ENCODE results near the gene ZNF467. TPM values are rescaled to one million over a fixed set of nuclear protein-coding genes. Genes with fewer than 3 reads are reported as not detected.

Gene ZNF467
- total RNA-seq, 2 donors from 2014 or later = 0.37 to 0.53 TPM

- H3K36me3 Mint-ChIP-seq (ENCODE audit: insufficient read depth in 2 of 2) = no peaks in the 10 kb centered on the region
- no peaks in the 10 kb centered on the region for H3K27me3 Mint-ChIP-seq (ENCODE audit: low read depth)
- H3K4me3 Mint-ChIP-seq = no peak overlapping the region
- no peaks in the 10 kb centered on the region for H3K9me3 Mint-ChIP-seq
- H3K27ac Mint-ChIP-seq = no peak overlapping the region
- no peak for DNase-seq
- peaks cover 5% of the 10 kb centered on the region for H3K4me1 Mint-ChIP-seq (ENCODE audit: low read depth)
- ATAC-seq (replicated peaks in 1 of 2) = no peak
Observed at GRCh38 chr7:149778327-149778637, 4.9 kb upstream of the ZNF467 start.

DNA sequence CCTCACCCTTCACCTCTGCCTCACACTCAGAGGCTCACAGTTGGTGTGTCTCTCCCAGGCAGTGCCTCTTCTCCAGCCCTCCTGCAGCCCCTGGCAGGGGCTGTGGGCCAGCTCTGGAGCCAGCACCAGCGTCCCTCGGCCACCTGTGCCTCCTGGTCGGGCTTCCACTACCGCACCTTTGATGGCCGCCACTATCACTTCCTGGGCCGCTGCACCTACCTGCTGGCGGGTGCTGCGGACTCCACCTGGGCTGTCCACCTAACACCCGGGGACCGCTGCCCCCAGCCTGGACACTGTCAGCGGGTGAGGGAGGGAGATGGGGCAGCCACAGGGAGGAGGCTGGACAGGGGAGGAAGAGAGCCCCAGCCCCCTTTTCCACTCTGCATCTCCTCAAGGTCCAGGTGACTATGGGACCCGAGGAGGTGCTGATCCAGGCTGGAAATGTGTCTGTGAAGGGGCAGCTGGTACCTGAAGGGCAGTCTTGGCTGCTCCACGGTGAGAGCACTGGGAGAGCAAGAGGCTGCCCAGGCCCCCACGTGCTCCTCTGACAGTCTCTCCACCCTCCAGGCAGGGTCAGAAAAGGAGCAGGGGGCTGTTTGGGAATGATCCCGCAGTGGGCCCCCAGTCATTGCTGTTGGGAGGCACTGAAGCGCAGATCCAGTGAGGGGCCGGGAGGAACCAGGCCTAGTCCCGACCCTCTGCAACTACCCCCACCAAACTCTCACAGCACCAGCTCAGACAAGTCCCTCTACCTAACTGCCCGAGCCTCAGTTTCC, 4.4 kb upstream of the ZNF467 start:
- Mint-ChIP-seq H3K36me3 (ENCODE audit: insufficient read depth in 2 of 2) (no peaks in the 10 kb centered on the region), H3K9me3 (no peaks in the 10 kb centered on the region), H3K27me3 (ENCODE audit: low read depth) (no peaks in the 10 kb centered on the region), H3K4me1 (ENCODE audit: low read depth) (peaks cover 5% of the 10 kb centered on the region), H3K4me3 (no peak overlapping the region), H3K27ac (no peak overlapping the region)
- DNase-seq = no peak
- no peak for ATAC-seq (replicated peaks in 1 of 2)

GRCh38 chr7:149776848-149777407, 3.5 kb upstream of the ZNF467 start:
- no peaks in the 10 kb centered on the region for H3K36me3 Mint-ChIP-seq (ENCODE audit: insufficient read depth in 2 of 2)
- H3K4me1 Mint-ChIP-seq (ENCODE audit: low read depth) = peaks cover 5% of the 10 kb centered on the region
- H3K27ac Mint-ChIP-seq = no peak overlapping the region
- ATAC-seq (replicated peaks in 1 of 2) (no peak), DNase-seq (no peak)
- H3K9me3 Mint-ChIP-seq = no peaks in the 10 kb centered on the region
- no peaks in the 10 kb centered on the region for H3K27me3 Mint-ChIP-seq (ENCODE audit: low read depth)
- no peak overlapping the region for H3K4me3 Mint-ChIP-seq

GRCh38 chr7:149776289-149776688, 2.9 kb upstream of the ZNF467 start:
- Mint-ChIP-seq H3K27me3 (ENCODE audit: low read depth) (no peaks in the 10 kb centered on the region), H3K4me3 (no peak overlapping the region), H3K9me3 (no peaks in the 10 kb centered on the region), H3K4me1 (ENCODE audit: low read depth) (peaks cover 5% of the 10 kb centered on the region), H3K36me3 (ENCODE audit: insufficient read depth in 2 of 2) (no peaks in the 10 kb centered on the region), H3K27ac (no peak overlapping the region)
- ATAC-seq (replicated peaks in 1 of 2) = no peak
- DNase-seq = no peak

GRCh38 chr7:149775176-149775556, 1.8 kb upstream of the ZNF467 start:
- Mint-ChIP-seq H3K4me3 (no peak overlapping the region), H3K9me3 (no peaks in the 10 kb centered on the region), H3K4me1 (ENCODE audit: low read depth) (peaks cover 5% of the 10 kb centered on the region), H3K27me3 (ENCODE audit: low read depth) (no peaks in the 10 kb centered on the region), H3K27ac (no peak overlapping the region), H3K36me3 (ENCODE audit: insufficient read depth in 2 of 2) (no peaks in the 10 kb centered on the region)
- no peak for ATAC-seq (replicated peaks in 1 of 2)
- no peak for DNase-seq

- Mint-ChIP-seq H3K36me3 (ENCODE audit: insufficient read depth in 2 of 2) (no peaks in the 10 kb centered on the region), H3K4me3 (peak overlapping the region; percentile 65 to 67), H3K9me3 (no peaks in the 10 kb centered on the region), H3K4me1 (ENCODE audit: low read depth) (peaks cover 5% of the 10 kb centered on the region), H3K27me3 (ENCODE audit: low read depth) (no peaks in the 10 kb centered on the region), H3K27ac (no peak overlapping the region)
- no peak for DNase-seq
- ATAC-seq (replicated peaks in 1 of 2) = no peak
Observed at GRCh38 chr7:149774237-149775175, 1.1 kb upstream of the ZNF467 start.

- H3K4me3 Mint-ChIP-seq = peak overlapping the region; percentile 79 to 83
- no peaks in the 10 kb centered on the region for H3K9me3 Mint-ChIP-seq
- ATAC-seq (replicated peaks in 1 of 2) (peak; percentile 10 to 16), DNase-seq (peak; percentile 42)
- no peak overlapping the region for H3K27ac Mint-ChIP-seq
- H3K27me3 Mint-ChIP-seq (ENCODE audit: low read depth) = no peaks in the 10 kb centered on the region
- H3K4me1 Mint-ChIP-seq (ENCODE audit: low read depth) = peaks cover 5% of the 10 kb centered on the region
- no peaks in the 10 kb centered on the region for H3K36me3 Mint-ChIP-seq (ENCODE audit: insufficient read depth in 2 of 2)
Observed at GRCh38 chr7:149772956-149773434, 393 bp downstream of the ZNF467 start.

- ATAC-seq (replicated peaks in 1 of 2) = no peak
Observed at GRCh38 chr7:149772241-149772955, 990 bp downstream of the ZNF467 start.

GRCh38 chr7:149771720-149772240, 1.6 kb downstream of the ZNF467 start:
- Mint-ChIP-seq H3K4me3 (peak overlapping the region; percentile 84 to 89), H3K36me3 (ENCODE audit: insufficient read depth in 2 of 2) (no peaks in the 10 kb centered on the region), H3K4me1 (ENCODE audit: low read depth) (peaks cover 5% of the 10 kb centered on the region), H3K9me3 (no peaks in the 10 kb centered on the region), H3K27ac (no peak overlapping the region), H3K27me3 (ENCODE audit: low read depth) (no peaks in the 10 kb centered on the region)
- DNase-seq (peak; percentile 90 to 93), ATAC-seq (replicated peaks in 1 of 2) (peak; percentile 97 to 98)

More at GRCh38 chr7:149772241-149772955, 990 bp downstream of the ZNF467 start:
- no peak overlapping the region for H3K27ac Mint-ChIP-seq
- DNase-seq = peak in 1 of 2 donors; percentile 28
- H3K4me1 Mint-ChIP-seq (ENCODE audit: low read depth) = peaks cover 5% of the 10 kb centered on the region
- H3K9me3 Mint-ChIP-seq = no peaks in the 10 kb centered on the region
- H3K4me3 Mint-ChIP-seq = peak overlapping the region; percentile 84 to 89
- H3K36me3 Mint-ChIP-seq (ENCODE audit: insufficient read depth in 2 of 2) = no peaks in the 10 kb centered on the region
- no peaks in the 10 kb centered on the region for H3K27me3 Mint-ChIP-seq (ENCODE audit: low read depth)

GRCh38 chr7:149770728-149771636, 2.4 kb downstream of the ZNF467 start:
- Mint-ChIP-seq H3K27me3 (ENCODE audit: low read depth) (no peaks in the 10 kb centered on the region), H3K27ac (no peak overlapping the region), H3K36me3 (ENCODE audit: insufficient read depth in 2 of 2) (no peaks in the 10 kb centered on the region), H3K4me3 (peak overlapping the region; percentile 67 to 89), H3K4me1 (ENCODE audit: low read depth) (peaks cover 5% of the 10 kb centered on the region), H3K9me3 (no peaks in the 10 kb centered on the region)
- ATAC-seq (replicated peaks in 1 of 2) (peak; percentile 46 to 48), DNase-seq (peak in 1 of 2 donors; percentile 32)

DNA sequence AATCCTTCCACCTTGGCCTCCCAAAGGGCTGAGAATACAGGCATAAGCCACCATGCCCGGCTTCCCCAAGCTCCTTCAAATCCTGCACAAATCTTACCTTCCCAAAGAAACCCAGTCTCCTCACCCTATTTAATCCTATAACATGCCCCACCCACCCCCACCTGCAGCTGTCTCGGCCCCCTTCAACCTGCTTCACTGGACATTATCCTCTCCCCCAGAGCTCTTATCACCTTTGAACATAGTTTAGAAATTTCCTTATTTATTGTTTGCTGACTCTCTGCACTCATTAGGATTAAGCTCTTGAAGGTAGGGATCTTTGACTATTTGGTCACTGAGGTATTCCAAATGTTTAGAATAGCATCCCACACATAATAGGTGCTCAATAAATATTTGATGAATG, 3.5 kb downstream of the ZNF467 start:
- Mint-ChIP-seq H3K4me1 (ENCODE audit: low read depth) (peaks cover under 1% of the 10 kb centered on the region), H3K9me3 (no peaks in the 10 kb centered on the region), H3K36me3 (ENCODE audit: insufficient read depth in 2 of 2) (no peaks in the 10 kb centered on the region), H3K4me3 (peak overlapping the region in 1 of 2 donors; percentile 6), H3K27me3 (ENCODE audit: low read depth) (no peaks in the 10 kb centered on the region), H3K27ac (no peak overlapping the region)
- DNase-seq (no peak), ATAC-seq (replicated peaks in 1 of 2) (no peak)

DNA sequence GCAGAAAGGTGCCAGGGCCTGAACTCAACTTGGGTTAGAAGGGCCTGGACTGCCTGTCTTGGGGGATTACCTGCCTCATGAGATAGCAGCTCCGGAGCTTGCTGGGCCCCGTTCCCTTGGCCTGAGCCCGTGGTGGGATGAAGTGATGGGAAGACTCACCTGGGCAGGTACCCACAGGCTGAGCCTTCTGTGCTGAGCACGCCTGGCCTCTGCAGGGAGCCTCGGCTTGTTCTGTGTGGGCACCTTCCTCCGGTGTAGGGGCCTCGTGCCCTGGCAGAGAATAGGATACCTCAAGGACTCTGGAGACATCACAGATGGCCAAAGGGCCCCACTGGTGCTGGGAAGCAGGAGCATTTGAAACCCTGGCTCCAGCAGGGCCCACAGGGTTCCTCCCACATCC, 4.5 kb downstream of the ZNF467 start:
- H3K4me3 Mint-ChIP-seq = no peak overlapping the region

More for the DNA sequence above, 4.5 kb downstream of the ZNF467 start:
- no peak overlapping the region for H3K27ac Mint-ChIP-seq
- DNase-seq (no peak), ATAC-seq (replicated peaks in 1 of 2) (no peak)
- H3K27me3 Mint-ChIP-seq (ENCODE audit: low read depth) = no peaks in the 10 kb centered on the region
- H3K4me1 Mint-ChIP-seq (ENCODE audit: low read depth) = no peaks in the 10 kb centered on the region
- H3K36me3 Mint-ChIP-seq (ENCODE audit: insufficient read depth in 2 of 2) = no peaks in the 10 kb centered on the region
- no peaks in the 10 kb centered on the region for H3K9me3 Mint-ChIP-seq
